HG03108 (cell line): ENCODE results near the gene SNN.

Experiments used
- ATAC-seq: cut with Tn5 transposase; IDR thresholded peaks from one replicate; pipeline ENCODE4 v1.9.1; 2021; ENCODE audit warnings: moderate library complexity; ENCODE audit not compliant: unreplicated experiment

Gene SNN

GRCh38 chr16:11635113-11635652, 33.1 kb upstream of the SNN start:
- no peak for ATAC-seq

- ATAC-seq, result no peak
These were observed 32.5 kb upstream of the SNN start for GRCh38 chr16:11635679-11636171.

- ATAC-seq, result no peak
These were observed 32.0 kb upstream of the SNN start for GRCh38 chr16:11636172-11636721.

GRCh38 chr16:11637320-11637719, 30.9 kb upstream of the SNN start:
- no peak for ATAC-seq

- ATAC-seq, result no peak
These were observed 30.1 kb upstream of the SNN start for GRCh38 chr16:11638140-11638539.

GRCh38 chr16:11639008-11639562, 29.2 kb upstream of the SNN start:
- ATAC-seq, result no peak

GRCh38 chr16:11639925-11640899, 28.0 kb upstream of the SNN start:
- ATAC-seq, result no peak

GRCh38 chr16:11640987-11641817, 27.1 kb upstream of the SNN start:
- ATAC-seq, result no peak

GRCh38 chr16:11642765-11643116, 25.5 kb upstream of the SNN start:
- ATAC-seq, result no peak

GRCh38 chr16:11649276-11649675, 19.0 kb upstream of the SNN start:
- ATAC-seq, result no peak

GRCh38 chr16:11650641-11651591, 17.3 kb upstream of the SNN start:
- no peak for ATAC-seq

- no peak for ATAC-seq
These were observed 16.5 kb upstream of the SNN start for GRCh38 chr16:11651796-11652195.

- ATAC-seq, result no peak
These were observed 12.6 kb upstream of the SNN start for GRCh38 chr16:11655655-11656054.

GRCh38 chr16:11657556-11657955, 10.7 kb upstream of the SNN start:
- ATAC-seq, result no peak

GRCh38 chr16:11658896-11659708, 9.2 kb upstream of the SNN start:
- no peak for ATAC-seq

- ATAC-seq, result no peak
These were observed 7.7 kb upstream of the SNN start for GRCh38 chr16:11660565-11660964.

GRCh38 chr16:11662582-11662981, 5.7 kb upstream of the SNN start:
- ATAC-seq, result no peak

- ATAC-seq, result no peak
These were observed 3.2 kb upstream of the SNN start for GRCh38 chr16:11665071-11665491.
